ENCODE data around the gene SKI. TPM values are rescaled to one million over a fixed set of nuclear protein-coding genes. Genes with fewer than 3 reads are reported as not detected.

Gene SKI
- total and polyA plus RNA-seq, 10 of the 15 experiments (the other 5 are each of a cell fraction or from before 2014, with no cell fraction given) = 0.03 to 14.9 (median 0.96) TPM

- peaks cover 34% of the 10 kb centered on the region for H3K4me1 ChIP-seq (ENCODE audit: control insufficient read depth, insufficient read depth, low read length)
- H3K27me3 ChIP-seq (replicated peaks in 1 of 2; ENCODE audit: control insufficient read depth in 2 of 2, insufficient read depth in 2 of 2, low read length in 1 of 2) = no peaks in the 10 kb centered on the region
- H3K27ac ChIP-seq (ENCODE audit: control insufficient read depth, insufficient read depth) = no peak overlapping the region
- TF ChIP-seq SREBF2 (IDR thresholded peaks at IDR 0.05; ENCODE audit: low read length) = no peak
- TF ChIP-seq POLR2A (IDR thresholded peaks at IDR 0.05; ENCODE audit: low read depth, low read length) = no peak
- TF ChIP-seq, protein P1, sequence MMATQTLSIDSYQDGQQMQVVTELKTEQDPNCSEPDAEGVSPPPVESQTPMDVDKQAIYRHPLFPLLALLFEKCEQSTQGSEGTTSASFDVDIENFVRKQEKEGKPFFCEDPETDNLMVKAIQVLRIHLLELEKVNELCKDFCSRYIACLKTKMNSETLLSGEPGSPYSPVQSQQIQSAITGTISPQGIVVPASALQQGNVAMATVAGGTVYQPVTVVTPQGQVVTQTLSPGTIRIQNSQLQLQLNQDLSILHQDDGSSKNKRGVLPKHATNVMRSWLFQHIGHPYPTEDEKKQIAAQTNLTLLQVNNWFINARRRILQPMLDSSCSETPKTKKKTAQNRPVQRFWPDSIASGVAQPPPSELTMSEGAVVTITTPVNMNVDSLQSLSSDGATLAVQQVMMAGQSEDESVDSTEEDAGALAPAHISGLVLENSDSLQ (IDR thresholded peaks at IDR 0.05) = no peak
- no peak for TF ChIP-seq PML (IDR thresholded peaks at IDR 0.05; ENCODE audit: low read length)
- TF ChIP-seq JUND (IDR thresholded peaks at IDR 0.05; ENCODE audit: low read depth, low read length) = no peak
- TF ChIP-seq RAD21 (IDR thresholded peaks at IDR 0.05; ENCODE audit: insufficient read depth, low read depth, low read length) = no peak
- no peak for TF ChIP-seq SMC3 (IDR thresholded peaks at IDR 0.05; ENCODE audit: borderline replicate concordance, low read length)
- peak in 1 of 2 experiments; percentile 42; a peak in 1 of 4 replicates for TF ChIP-seq BHLHE40 (IDR thresholded peaks at IDR 0.05; ENCODE audit: borderline replicate concordance in 1 of 2, low read depth in 2 of 2, low read length in 1 of 2)
- TF ChIP-seq RCOR1 (conservative IDR thresholded peaks at IDR 0.05; ENCODE audit: low read depth, low read length) = no peak
- TF ChIP-seq, protein P2, sequence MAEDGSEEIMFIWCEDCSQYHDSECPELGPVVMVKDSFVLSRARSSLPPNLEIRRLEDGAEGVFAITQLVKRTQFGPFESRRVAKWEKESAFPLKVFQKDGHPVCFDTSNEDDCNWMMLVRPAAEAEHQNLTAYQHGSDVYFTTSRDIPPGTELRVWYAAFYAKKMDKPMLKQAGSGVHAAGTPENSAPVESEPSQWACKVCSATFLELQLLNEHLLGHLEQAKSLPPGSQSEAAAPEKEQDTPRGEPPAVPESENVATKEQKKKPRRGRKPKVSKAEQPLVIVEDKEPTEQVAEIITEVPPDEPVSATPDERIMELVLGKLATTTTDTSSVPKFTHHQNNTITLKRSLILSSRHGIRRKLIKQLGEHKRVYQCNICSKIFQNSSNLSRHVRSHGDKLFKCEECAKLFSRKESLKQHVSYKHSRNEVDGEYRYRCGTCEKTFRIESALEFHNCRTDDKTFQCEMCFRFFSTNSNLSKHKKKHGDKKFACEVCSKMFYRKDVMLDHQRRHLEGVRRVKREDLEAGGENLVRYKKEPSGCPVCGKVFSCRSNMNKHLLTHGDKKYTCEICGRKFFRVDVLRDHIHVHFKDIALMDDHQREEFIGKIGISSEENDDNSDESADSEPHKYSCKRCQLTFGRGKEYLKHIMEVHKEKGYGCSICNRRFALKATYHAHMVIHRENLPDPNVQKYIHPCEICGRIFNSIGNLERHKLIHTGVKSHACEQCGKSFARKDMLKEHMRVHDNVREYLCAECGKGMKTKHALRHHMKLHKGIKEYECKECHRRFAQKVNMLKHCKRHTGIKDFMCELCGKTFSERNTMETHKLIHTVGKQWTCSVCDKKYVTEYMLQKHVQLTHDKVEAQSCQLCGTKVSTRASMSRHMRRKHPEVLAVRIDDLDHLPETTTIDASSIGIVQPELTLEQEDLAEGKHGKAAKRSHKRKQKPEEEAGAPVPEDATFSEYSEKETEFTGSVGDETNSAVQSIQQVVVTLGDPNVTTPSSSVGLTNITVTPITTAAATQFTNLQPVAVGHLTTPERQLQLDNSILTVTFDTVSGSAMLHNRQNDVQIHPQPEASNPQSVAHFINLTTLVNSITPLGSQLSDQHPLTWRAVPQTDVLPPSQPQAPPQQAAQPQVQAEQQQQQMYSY (CRISPR knock-in tag; IDR thresholded peaks at IDR 0.05) = no peak
- TF ChIP-seq HDGF (IDR thresholded peaks at IDR 0.05) = peak; percentile 19; the same call in 1 of the 2 replicates
- no peak; the same call in 1 of the 2 replicates for TF ChIP-seq POLR2AphosphoS2 (IDR thresholded peaks at IDR 0.05; ENCODE audit: low read depth, low read length)
- TF ChIP-seq POU2F2 (IDR thresholded peaks at IDR 0.05; ENCODE audit: borderline replicate concordance, low read depth, low read length) = no peak
- TF ChIP-seq SIN3A (IDR thresholded peaks at IDR 0.05; ENCODE audit: low read depth, low read length) = 0 out of 2 replicates have a peak, but pooled peaks have one; percentile 26
- 40% methylated on average over 30 of the region's 30 CpGs for WGBS (ENCODE audit: insufficient coverage, insufficient replicate concordance, low lambda C conversion rate, missing lambda C conversion rate)
- ChIA-PET POLR2A (interaction anchor here (0.5 kb wide), 1 partner anchor 40 kb away, joined by 6 read pairs; no protein-coding TSS in a partner anchor), RAD21 (ENCODE audit: unreplicated experiment) (interaction anchor here (1.2 to 1.5 kb wide), 2 partner anchors 70 to 84 kb away, joined by 3 to 5 read pairs; no protein-coding TSS in a partner anchor), SMC1A (ENCODE audit: uncharacterized antibody, unreplicated experiment) (no interaction called here), CTCF (interaction anchor here (1.4 kb wide), 1 partner anchor 56 kb away, joined by 3 read pairs; no protein-coding TSS in a partner anchor)
- H2AFZ ChIP-seq (ENCODE audit: control insufficient read depth, low read depth, low read length) = no peak overlapping the region
- no peak for DNase-seq (ENCODE audit: low read depth, low spot score)
- no peak for FAIRE-seq
- no peaks in the 10 kb centered on the region for H3K9me3 ChIP-seq (replicated peaks; ENCODE audit: control insufficient read depth, insufficient read depth, low read length)
- H3K79me2 ChIP-seq (ENCODE audit: control insufficient read depth, insufficient read depth, low read length) = peaks cover 65% of the 10 kb centered on the region
- H3K4me2 ChIP-seq (ENCODE audit: control insufficient read depth, insufficient read depth) = peak overlapping the region; percentile 97
- H3K36me3 ChIP-seq (ENCODE audit: control insufficient read depth in 2 of 2, insufficient read depth in 2 of 2, low read length in 1 of 2) = no peaks in the 10 kb centered on the region; a peak in 1 of 4 replicates
- H3K9ac ChIP-seq (ENCODE audit: control insufficient read depth, insufficient read depth, low read length) = 0 out of 2 replicates have a peak overlapping the region, but pooled peaks have one; percentile 9
- no peak for ATAC-seq
- in situ Hi-C loops (cut with MboI) = no loop called here
- H4K20me1 ChIP-seq (ENCODE audit: control insufficient read depth, insufficient read depth) = 0 out of 2 replicates have a peak, but pooled peaks cover 8% of the 10 kb centered on the region
- peak overlapping the region; percentile 82 for H3K4me3 ChIP-seq
- intact Hi-C loops (cut with micrococcal nuclease; ENCODE audit: unreplicated experiment) = loop anchor here (10.0 kb wide), 1 partner anchor 64 kb away; no protein-coding TSS in a partner anchor
- BruUV-seq (replicated peaks) = no TSS peak
Measured at GRCh38 chr1:2230781-2231531, 2.8 kb downstream of the SKI start.
